RPMI7951 (cell line): ENCODE measurements around the gene VAPB. TPM values are rescaled to one million over a fixed set of nuclear protein-coding genes. Genes with fewer than 3 reads are reported as not detected.

Source experiments
- DNase-seq: peaks from one replicate; pipeline ENCODE4 v3.0.0-alpha.2; 2012; ENCODE audit warnings: low read depth
- total RNA-seq: library from RNA; depleted of rRNA; stranded (reverse); fragments of >200 nt; shearing (Covaris generic); gene quantifications from 2 replicates; pipeline ENCODE4 v1.2.3, GENCODE V29; 2014; rRNA removed

Gene VAPB
- total RNA-seq, 1 experiment from 2014 or later, result 18.0 TPM

DNA sequence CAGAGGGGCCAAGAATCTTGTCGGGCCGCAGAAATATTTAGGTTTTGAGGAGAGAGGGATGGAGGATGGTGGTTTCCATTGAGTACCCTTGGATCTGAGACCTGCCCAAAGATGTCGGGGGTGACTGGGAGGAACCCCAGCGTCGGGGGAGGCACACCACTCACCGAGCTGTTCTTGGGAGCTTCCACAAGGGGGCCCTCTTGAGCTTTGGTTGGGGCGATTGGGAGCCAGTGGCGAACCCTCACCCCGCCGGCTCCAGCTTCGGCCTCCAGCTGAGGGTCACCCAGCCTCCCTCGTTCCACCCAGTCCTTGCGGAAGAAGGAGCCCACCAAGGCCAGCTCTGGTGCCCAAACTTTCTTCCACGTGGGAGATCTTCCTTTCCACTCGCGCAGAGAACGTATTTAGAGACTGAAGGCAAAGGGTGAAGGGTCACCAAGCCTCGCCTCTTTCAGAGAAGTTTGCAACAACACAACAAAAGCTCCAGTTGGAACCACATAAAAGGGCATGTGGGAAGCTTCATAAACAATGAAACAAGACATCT lies 92.5 kb downstream of the VAPB start:
- peak; percentile 26 for DNase-seq

DNA sequence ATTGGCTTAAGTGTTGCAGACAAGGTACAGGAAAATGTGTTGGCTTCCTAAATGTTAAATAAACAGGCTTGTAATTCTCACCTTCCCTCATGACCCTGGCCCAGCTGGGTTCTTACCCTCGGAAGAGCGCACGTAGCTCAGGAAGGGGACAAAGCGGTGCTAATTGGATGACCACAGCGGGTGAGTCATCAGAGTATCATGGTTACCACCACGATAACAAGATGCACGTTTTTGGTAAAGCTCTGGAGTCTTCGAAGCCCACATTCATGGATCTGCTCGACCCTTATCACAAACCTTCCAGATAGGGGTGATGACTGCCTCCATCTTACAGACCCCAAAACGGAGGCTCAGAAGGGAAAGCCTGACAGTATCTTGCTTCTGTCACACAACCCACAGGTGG lies 93.4 kb downstream of the VAPB start:
- DNase-seq, result peak; percentile 93

DNA sequence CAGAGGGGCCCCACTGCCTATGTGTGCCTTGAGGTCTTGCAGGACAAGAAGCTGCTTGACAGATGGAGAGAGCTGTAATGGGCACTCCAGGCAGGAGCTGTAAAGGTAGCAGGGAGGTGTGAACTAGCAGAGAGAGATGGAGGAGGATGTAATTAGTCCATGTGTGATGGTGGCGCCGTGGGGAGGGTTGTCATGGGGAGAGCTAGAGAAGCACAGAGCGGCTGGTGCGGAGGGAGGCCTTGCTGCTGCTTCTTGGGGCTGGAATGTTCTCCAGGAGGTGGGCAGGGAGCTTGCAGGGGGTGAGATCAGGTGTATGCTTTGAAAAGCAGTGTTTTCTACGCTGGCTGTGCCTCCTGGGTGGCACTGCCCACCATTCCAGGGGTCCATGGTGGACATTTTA lies 94.0 kb downstream of the VAPB start:
- no peak for DNase-seq

DNA sequence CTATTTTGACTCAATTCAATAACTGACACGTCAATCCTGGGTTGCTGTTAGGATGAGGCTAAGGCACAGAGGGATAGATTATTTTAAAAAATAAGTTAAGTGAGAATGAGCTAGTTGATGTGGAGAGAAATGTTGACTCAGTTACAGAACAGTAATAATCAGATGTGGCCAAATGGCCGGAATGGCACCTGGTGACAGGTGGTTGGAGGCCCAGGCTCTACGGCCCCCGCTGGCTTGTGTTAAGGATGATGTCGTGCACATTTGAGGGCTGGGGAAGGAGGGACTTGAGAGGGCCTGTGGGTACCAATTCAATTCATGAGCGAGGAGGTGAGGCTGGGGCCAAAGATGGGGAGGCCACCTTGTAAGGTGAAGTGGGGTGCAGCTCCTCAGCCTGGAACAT lies 94.4 kb downstream of the VAPB start:
- no peak for DNase-seq

DNA sequence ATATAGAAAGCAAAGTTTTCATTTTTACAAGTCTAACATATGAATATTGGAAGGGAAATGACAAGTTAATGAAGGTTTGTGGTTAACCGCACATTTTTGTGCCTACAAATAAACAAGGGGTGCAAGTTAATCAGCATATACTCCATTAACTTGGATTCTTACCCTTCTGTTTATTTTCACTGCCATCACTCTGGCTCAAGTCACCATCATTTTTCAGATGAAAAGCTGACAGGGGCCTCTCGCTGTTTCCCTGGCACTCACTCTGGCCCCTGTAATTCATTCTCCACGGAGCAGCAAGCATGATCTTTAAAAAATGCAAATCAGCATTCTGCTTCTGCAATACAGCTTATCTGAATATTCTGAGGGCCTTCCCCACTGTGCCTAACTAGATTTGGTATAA lies 96.4 kb downstream of the VAPB start:
- DNase-seq, result peak; percentile 20

DNA sequence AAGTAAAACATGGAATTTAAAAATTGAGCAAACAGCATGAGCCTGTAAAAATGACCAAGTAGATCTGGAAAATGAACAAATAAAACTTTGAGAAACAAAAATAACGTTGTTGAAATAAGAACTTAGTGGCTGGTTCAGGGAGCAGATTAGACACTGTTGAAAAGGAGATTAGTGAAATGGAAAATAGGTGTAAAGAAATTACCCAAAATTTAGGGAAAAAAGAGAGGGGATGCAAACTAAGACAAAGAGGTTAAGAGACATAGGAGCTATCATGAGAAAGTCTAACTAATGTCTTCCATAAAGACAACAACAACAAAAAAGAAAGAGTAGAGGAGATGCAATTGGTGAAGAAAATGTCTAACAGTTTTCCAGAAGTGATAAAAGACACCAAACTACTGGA lies 97.2 kb downstream of the VAPB start:
- no peak for DNase-seq

DNA sequence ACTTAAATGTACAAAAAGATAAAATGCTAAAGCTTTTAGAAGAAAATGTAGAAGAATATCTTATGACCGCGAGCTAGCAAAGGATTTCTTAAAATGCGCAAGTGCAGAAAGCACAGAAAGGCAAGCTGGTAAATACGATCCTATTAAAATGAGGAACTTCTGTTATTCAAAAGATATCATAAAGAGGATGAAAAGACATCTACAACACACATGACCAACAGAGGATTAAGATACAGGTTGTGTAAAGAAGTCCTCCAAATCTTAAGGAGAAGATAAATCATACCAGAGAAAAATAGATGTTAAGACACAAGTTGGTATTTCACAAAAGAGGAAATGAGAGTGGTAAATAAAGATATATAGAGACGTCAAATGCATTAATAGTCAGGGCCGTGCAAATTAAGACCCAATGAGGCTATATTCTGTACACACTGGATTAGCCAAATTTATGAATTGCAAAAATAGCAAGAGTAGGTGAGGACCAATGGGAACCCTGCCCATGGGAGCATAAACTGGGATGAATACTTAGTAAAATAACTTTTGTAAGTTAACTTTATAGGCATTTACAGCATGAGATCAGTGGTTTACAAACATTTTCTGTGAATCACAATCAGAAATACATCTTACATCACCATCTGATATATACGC lies 103.2 kb downstream of the VAPB start:
- DNase-seq, result no peak

DNA sequence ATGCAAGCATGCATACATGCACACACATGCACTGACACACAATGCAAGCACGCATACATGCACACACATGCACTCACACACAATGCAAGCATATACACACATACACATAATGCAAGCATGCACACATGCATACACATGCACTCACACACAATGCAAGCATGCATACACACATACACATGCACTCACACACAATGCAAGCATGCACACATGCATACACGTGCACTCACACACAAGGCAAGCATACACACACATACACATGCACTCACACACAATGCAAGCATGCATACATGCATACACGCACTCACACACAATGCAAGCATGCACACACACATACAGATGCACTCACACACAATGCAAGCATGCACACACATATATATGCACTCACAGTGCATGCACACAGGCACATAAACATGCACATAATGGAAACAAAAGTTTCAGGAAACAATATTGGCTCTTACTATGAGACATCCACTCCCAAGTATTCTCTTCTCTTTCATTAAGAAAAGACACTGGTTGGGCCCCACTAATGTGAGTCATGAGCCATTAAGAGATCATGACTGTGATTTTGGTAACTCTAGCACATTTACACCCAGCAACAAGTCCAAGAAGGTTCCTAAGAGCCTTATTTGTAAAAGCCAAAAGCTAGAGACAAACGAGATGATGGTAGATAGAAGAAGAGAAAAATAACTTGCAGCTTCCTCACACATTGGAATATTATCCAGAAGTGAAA lies 103.9 kb downstream of the VAPB start:
- DNase-seq, result peak; percentile 65

DNA sequence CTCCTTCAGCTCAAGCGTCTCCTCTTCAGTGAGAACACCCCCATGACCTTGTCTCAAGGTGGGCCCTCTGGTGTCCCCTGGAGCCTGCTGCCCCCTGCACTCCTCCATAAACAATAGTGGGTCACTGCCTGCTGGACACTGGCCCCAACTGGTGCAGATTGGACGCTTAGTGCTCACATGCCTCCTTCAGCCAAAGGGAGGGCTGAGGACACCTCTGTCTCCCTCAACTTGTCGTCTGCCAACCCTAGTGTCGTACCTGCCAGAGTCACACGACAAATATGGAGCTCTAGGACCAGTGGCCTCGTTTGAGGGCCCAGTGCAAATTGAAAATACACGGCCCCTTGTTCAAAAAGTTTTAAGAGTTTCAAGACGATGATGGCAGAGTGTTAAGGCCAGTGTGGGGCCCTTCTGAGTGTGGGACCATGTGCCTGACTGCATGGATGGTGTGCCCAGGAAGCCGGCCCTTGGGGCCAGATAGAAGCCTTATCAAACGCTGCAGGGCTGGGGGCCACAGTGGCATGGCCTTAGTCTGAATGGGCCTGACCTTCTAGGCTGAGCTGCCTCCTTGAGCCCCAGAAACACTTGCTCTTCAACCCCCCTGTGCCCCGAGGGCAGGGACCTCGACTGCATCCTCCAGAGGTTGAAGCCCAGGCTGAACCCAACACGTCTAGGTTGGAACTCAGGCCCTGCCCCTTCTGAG lies 106.0 kb downstream of the VAPB start:
- DNase-seq, result no peak

DNA sequence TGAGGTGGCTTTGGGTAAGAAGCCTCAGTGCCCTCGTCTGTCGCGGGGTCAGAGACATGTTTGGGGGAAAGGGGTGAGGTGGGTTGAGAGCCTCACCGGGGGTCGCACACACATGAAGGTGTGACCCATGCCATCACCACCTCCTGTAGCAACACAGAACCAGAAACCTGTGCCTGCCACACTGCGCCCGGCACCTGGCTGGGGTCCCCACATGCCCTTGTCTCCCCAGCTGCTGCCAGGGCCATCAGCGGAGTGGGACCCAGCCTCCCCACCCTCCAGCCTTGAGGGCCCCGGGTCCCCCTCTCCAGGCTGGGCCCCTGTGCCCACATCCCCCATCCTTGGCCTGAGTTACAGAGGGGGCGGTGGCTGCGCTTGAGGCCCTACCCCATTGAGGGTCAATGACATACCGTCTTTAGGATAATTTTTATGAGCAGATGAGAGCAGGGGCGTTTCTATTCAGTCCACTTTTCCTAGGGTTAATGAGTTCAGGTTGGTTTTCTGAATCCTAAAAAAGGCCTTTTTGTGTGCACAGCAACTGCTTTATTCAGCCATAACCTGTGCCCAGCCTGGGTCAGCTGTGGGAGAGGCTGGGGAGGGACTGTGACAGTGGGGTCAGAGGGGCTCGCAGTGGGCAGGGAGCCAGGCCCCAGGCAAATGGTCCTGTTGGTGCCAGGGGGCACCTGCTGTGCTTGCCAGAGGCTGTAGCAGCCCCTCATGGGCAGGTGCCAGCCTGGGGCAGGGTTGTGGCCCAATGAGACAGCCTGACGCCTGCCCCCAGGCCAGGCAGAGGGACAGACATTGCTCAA lies 106.8 kb downstream of the VAPB start:
- no peak for DNase-seq

DNA sequence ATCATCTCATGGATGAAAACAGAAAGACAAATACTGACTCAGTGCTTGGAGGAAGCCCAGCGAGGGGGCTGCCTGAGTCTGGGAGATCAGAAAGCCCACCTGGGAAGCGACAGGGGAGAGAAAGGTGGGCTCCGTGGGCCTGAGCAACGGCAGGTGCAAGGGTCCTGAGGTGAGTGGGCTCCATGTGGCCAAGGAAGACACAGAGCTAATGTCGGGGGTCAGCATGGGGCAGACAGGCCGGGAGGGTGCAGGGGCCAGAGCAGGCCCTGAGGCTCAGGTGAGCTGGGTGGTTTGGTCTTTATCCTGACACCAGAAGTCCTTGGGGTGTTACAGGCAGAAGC lies 107.4 kb downstream of the VAPB start:
- DNase-seq, result no peak

DNA sequence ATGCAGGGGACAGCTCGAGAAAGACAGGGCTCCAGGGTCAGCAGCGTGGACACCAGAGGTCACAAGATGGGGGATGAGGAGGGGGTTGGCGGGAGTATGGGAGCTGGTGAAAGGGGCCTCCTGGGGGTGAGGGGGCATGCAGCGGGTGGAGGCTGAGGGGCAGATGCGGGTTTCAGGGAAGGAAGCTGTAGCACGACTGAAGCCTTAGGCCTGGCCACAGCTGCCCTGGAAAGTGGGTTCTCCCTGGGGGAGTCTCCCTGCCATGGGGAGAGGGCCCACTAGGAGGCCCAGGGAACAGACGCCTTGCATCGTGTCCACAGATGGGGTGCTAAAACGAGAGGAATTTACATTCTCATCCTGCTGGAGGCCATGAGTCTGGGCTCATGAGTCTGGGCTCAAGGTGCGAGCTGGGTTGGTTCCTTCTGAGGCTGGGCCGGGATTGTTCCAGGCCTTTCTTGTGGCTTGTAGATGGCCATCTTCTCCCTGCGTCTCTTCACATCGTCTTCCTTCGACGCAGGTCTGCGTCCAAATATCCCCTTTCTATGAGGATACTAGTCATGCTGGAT lies 108.1 kb downstream of the VAPB start:
- DNase-seq, result no peak

DNA sequence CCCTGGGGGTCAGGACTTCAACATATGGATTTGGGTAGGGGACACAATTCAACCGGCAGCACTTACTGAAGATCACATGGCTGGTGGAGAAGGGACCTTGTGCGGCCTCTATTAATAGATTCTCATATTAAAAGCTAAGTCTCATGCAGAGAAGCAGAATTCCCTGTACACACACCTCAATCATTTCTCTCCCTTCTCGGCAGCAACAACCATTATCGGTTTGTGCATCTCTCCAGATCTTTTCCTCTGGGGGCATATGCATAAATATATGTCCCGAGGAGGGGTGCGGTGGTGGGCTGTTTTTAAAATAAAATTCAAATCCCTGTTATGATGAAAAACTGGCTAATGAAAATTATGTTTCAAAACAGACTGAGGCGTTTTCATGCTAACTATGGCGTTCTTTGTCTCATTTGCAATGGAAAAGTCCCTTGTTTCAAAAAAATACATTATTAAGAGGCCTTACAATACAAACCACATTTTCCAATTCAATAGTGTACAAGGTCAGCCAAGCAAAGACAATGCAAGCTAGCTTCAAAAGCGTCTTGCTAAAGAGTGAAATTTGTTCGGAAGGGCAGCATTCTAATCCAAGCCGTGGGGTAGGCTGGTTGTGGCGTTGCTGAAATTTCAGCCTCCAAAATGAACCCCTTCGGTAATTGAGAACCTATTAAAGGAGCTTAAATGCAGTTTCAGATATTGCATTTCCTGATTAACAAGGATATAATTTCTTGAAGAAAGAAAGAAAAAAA lies 108.9 kb downstream of the VAPB start:
- no peak for DNase-seq

DNA sequence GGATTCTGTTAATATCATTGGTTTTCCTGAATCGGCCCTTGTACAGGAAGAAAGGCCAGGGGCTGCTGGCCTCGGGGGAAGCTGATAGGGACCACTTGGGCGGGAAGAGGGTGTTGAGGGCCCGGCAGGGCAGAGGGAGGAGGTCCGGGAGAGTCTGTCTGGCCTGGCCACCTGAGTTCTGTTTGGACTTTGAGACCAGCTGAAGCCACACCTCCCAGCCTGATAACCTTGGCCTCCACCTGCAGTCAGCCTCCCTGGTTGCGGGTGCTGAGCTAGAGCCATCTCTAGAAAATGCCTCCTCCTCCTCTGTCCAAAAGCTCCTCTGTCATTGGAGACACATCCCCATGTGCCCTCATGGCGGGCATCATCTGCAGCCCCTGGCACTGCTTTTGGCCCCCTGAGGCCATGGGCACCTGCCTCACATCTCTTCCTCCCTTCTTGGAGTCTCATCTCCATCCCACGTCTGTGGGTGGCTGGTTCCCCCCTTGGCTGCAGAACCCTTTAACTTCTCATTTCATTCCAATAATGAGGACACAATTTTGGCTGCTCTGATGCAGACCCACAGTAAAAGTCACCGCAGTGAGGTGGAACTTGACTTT lies 109.5 kb downstream of the VAPB start:
- no peak for DNase-seq

DNA sequence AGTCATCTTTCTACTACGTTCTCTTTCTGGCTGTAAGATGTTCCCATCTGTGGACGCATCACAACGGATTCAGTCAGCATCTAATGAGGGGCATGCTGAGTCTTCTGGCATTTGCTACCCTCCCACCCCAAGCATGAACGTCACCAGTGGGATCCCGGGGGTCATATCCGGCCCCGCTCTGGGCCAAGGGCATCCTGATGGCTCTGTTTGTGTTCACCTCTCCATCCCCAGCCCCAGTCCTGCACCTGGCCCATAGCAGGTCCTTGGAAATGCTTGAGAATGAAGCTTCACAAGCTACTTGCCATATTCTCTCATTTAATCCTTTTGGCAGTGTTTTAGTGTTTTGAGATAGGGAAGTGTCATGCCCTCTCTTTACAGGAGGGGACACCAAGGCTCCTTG lies 111.2 kb downstream of the VAPB start:
- no peak for DNase-seq

Other genes starting within 250 kb of the VAPB start
- not detected in 2 replicates for gene ANKRD60, start 160.6 kb upstream of the VAPB start, total RNA-seq
- gene RAB22A, start 79.5 kb upstream of the VAPB start, total RNA-seq, result 26.8 and 27.3 TPM in 2 replicates
- gene APCDD1L, start 126.2 kb downstream of the VAPB start, total RNA-seq, result 122 and 149 TPM in 2 replicates